GM18873 (cell line): ENCODE measurements around the gene NBPF11.
"Not testable (repeated sequence)": the region's sequence is repeated elsewhere in the genome, so short reads cannot be mapped to it uniquely, and the experiment has no call there.

Experiments used
- ATAC-seq: cut with Tn5 transposase; IDR thresholded peaks from one replicate; pipeline ENCODE4 v1.9.1; 2021; ENCODE audit warnings: mild to moderate bottlenecking, moderate library complexity, moderate number of reproducible peaks; ENCODE audit not compliant: unreplicated experiment, low FRiP score

Gene NBPF11

DNA sequence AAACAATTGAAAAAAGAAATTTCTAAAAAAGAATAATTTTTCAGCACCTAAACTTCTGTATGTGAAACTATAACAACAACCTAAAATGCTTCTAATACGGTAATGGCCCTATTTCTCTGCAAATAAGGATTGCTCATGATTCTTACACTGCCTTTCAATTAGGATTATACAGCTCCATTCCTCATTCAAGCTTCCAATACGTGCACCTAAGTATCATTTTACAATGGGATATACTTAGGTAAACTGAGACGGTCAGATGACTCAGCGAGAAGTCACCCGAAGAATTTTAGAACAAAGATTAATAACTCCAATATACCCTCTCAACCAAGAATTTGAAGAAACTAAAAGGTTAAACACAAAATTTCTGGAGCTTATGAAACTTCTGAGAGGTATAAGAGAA is 83.9 kb downstream of the NBPF11 start:
- ATAC-seq, result not testable (repeated sequence)

DNA sequence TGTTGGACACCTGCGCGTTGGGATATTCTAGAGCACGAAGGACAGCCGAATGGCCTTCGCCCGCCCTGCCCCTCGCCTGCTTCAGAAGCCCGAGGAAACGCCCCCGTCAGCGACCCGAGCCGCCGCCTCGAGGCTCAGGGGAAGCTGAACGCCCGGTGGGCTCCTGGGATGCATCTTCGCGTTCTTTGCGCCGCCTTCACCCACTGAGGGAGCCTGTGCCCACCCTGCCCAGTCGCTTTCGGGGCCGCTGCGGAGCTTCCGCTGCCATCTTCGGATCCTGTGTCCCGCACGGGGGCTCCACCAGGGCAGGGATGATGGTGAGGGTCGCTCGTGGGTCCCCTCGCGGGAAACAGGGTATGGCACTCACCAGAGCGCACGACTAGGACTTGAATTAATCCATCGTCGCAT is 91.8 kb downstream of the NBPF11 start:
- ATAC-seq, result not testable (repeated sequence)

DNA sequence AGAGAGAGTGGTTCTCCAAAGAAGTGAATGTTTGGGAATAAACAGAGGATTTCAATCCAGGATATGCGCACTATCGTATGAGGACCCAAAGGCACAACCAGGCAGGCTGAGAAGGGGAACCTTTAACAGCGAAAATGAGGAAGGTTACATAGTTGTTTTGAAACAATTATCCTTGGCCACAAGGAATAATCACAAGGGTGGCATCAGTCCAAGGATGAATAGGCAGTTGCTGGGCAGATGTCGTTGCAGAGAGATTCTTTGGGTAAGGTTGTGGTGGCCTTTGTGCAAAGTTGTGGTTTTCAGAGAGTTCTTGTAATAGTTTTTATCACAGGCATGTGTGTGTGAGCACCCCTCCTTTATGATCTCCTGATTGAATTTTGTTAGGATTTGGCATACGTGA is 94.7 kb downstream of the NBPF11 start:
- ATAC-seq, result not testable (repeated sequence)
